ENCODE measurements around the gene HAND1.

The HAND1 gene

GRCh38 chr5:154446195-154447088, 31.6 kb downstream of the HAND1 start:
- peak; percentile 65 for ATAC-seq
- TF ChIP-seq ZNF70 (CRISPR knock-in tag; IDR thresholded peaks at IDR 0.05): no peak
- TF ChIP-seq ISL1 (CRISPR knock-in tag; IDR thresholded peaks at IDR 0.05): no peak
- no peak for TF ChIP-seq SNAI2 (CRISPR knock-in tag; IDR thresholded peaks at IDR 0.05)
- no peak for TF ChIP-seq BACH2 (CRISPR knock-in tag; IDR thresholded peaks at IDR 0.05; ENCODE audit: borderline replicate concordance)
- TF ChIP-seq ZFP30 (CRISPR knock-in tag; IDR thresholded peaks at IDR 0.05): no peak
- no peak for TF ChIP-seq TOX (CRISPR knock-in tag; IDR thresholded peaks at IDR 0.05; ENCODE audit: borderline replicate concordance)

- peak; percentile 93 for ATAC-seq
- no peak for TF ChIP-seq CSRNP3 (CRISPR knock-in tag; IDR thresholded peaks at IDR 0.05)
- TF ChIP-seq CSDC2 (CRISPR knock-in tag; IDR thresholded peaks at IDR 0.05): no peak
- no peak for TF ChIP-seq BACH2 (CRISPR knock-in tag; IDR thresholded peaks at IDR 0.05; ENCODE audit: borderline replicate concordance)
- no peak for TF ChIP-seq ESRRG (CRISPR knock-in tag; IDR thresholded peaks at IDR 0.05)
- TF ChIP-seq ZNF70 (CRISPR knock-in tag; IDR thresholded peaks at IDR 0.05): no peak
- no peak for TF ChIP-seq ZNF8 (CRISPR knock-in tag; IDR thresholded peaks at IDR 0.05)
- TF ChIP-seq ZNF565 (CRISPR knock-in tag; conservative IDR thresholded peaks at IDR 0.05; ENCODE audit: low read depth): no peak
- no peak for TF ChIP-seq SNAI2 (CRISPR knock-in tag; IDR thresholded peaks at IDR 0.05)
- no peak for TF ChIP-seq TOX (CRISPR knock-in tag; IDR thresholded peaks at IDR 0.05; ENCODE audit: borderline replicate concordance)
- no peak for TF ChIP-seq RARB (CRISPR knock-in tag; IDR thresholded peaks at IDR 0.05)
- no peak for TF ChIP-seq ZC3H10 (CRISPR knock-in tag; IDR thresholded peaks at IDR 0.05)
- TF ChIP-seq TCF4 (CRISPR knock-in tag; IDR thresholded peaks at IDR 0.05; ENCODE audit: borderline replicate concordance): no peak
- TF ChIP-seq TSHZ2 (CRISPR knock-in tag; IDR thresholded peaks at IDR 0.05): no peak
These were observed 32.4 kb downstream of the HAND1 start, which contains the start of gene SAP30L for GRCh38 chr5:154445422-154446194. SAP30L (plus strand) TSS chr5:154445997; CDS start chr5:154446605, 608 bp downstream.

GRCh38 chr5:154444556-154445421, 33.2 kb downstream of the HAND1 start:
- peak; percentile 46 for ATAC-seq
- no peak for TF ChIP-seq TOX (CRISPR knock-in tag; IDR thresholded peaks at IDR 0.05; ENCODE audit: borderline replicate concordance)
- no peak for TF ChIP-seq SNAI2 (CRISPR knock-in tag; IDR thresholded peaks at IDR 0.05)
- TF ChIP-seq CSDC2 (CRISPR knock-in tag; IDR thresholded peaks at IDR 0.05): no peak
- no peak for TF ChIP-seq GLIS3 (CRISPR knock-in tag; IDR thresholded peaks at IDR 0.05)
- no peak for TF ChIP-seq ISL1 (CRISPR knock-in tag; IDR thresholded peaks at IDR 0.05)
- TF ChIP-seq ZFP30 (CRISPR knock-in tag; IDR thresholded peaks at IDR 0.05): no peak
- no peak for TF ChIP-seq CSRNP3 (CRISPR knock-in tag; IDR thresholded peaks at IDR 0.05)
- TF ChIP-seq ZNF565 (CRISPR knock-in tag; conservative IDR thresholded peaks at IDR 0.05; ENCODE audit: low read depth): no peak
- TF ChIP-seq PPARA (CRISPR knock-in tag; IDR thresholded peaks at IDR 0.05; ENCODE audit: borderline replicate concordance): no peak
- TF ChIP-seq ZFP3 (CRISPR knock-in tag; IDR thresholded peaks at IDR 0.05): no peak
- TF ChIP-seq POU6F1 (CRISPR knock-in tag; IDR thresholded peaks at IDR 0.05; ENCODE audit: borderline replicate concordance, low read depth): no peak
- no peak for TF ChIP-seq TCF4 (CRISPR knock-in tag; IDR thresholded peaks at IDR 0.05; ENCODE audit: borderline replicate concordance)
- TF ChIP-seq CREB5 (CRISPR knock-in tag; IDR thresholded peaks at IDR 0.05; ENCODE audit: low read depth): no peak
- no peak for TF ChIP-seq ZNF8 (CRISPR knock-in tag; IDR thresholded peaks at IDR 0.05)
- no peak for TF ChIP-seq ARNTL (CRISPR knock-in tag; IDR thresholded peaks at IDR 0.05; ENCODE audit: borderline replicate concordance, low read depth)
